Tibial nerve (tissue), 4 donors: Measurements from ENCODE around the gene PRKAG2. TPM values are rescaled to one million over a fixed set of nuclear protein-coding genes. Genes with fewer than 3 reads are reported as not detected.
A peak's percentile ranks its signal among the peaks of the same experiment; 100 is the strongest.
"Not testable (repeated sequence)": the region's sequence is repeated elsewhere in the genome, so short reads cannot be mapped to it uniquely, and the experiment has no call there.

Source experiments
- DNase-seq, 2 donors: peaks; one replicate each; pipeline ENCODE4 v3.0.0-alpha.2; 2019; ENCODE audit warnings: low spot score in 2 of 2
- H3K27ac ChIP-seq, 4 donors: fragments of 200-600 bp; sonication (generic) in 3 of 4; one replicate each; pipeline ENCODE4 v1.5.1; 2017 to 2019; ENCODE audit warnings: mild to moderate bottlenecking in 1 of 4
- H3K27me3 ChIP-seq, 2 donors: fragments of 200-600 bp; sonication (generic) in 1 of 2; one replicate each; pipeline versions ENCODE4 v1.5.1 to v1.6.0; 2017 to 2019
- H3K36me3 ChIP-seq, 3 donors: fragments of 200-600 bp; sonication (generic); one replicate each; pipeline ENCODE4 v1.5.1; 2018 to 2019
- H3K4me1 ChIP-seq, 4 donors: fragments of 200-600 bp; sonication (generic) in 3 of 4; one replicate each; pipeline ENCODE4 v1.5.1; 2017 to 2019
- H3K4me3 ChIP-seq, 4 donors: fragments of 200-600 bp; sonication (generic) in 3 of 4; one replicate each; pipeline ENCODE4 v1.5.1; 2017 to 2019; ENCODE audit warnings: mild to moderate bottlenecking in 1 of 4, moderate library complexity in 1 of 4
- H3K9me3 ChIP-seq, 4 donors: fragments of 200-600 bp; sonication (generic) in 3 of 4; one replicate each; pipeline ENCODE4 v1.5.1; 2017 to 2019
- EP300 ChIP-seq, 2 donors: sonication (generic); formaldehyde crosslinking; IDR thresholded peaks; one replicate each; pipeline ENCODE4 v1.6.1; 2017; ENCODE audit warnings: antibody characterized with exemption in 2 of 2, mild to moderate bottlenecking in 1 of 2
- POLR2A ChIP-seq, 2 donors: fragments of 450-650 bp; IDR thresholded peaks; one replicate each; pipeline ENCODE4 v1.6.1; 2017; ENCODE audit warnings: antibody characterized with exemption in 2 of 2, mild to moderate bottlenecking in 2 of 2, moderate library complexity in 2 of 2
- WGBS, 2 donors: methylation state at CpG; one replicate each; pipeline ENCODE4 v1.1.5; 2018; 5-methylcytosine and 5-hydroxymethylcytosine counted together
- total RNA-seq, 4 donors: library from RNA; depleted of rRNA; stranded (reverse); fragments of >200 nt; gene quantifications; one replicate each; pipeline ENCODE4 v1.1.0, GENCODE V29; 2016
- TF ChIP-seq, protein P1 (sequence below), 5 experiments: fragments of 200-600 bp in 3 of 5; fragments of 450-650 bp in 2 of 5; sonication (generic) in 3 of 5; IDR thresholded peaks; one replicate each; pipeline ENCODE4 v1.5.1; 2016 to 2019; ENCODE audit warnings: antibody characterized with exemption in 5 of 5, mild to moderate bottlenecking in 3 of 5, moderate library complexity in 2 of 5

The PRKAG2 gene
- total RNA-seq, 4 donors from 2014 or later = 24.5 to 82.6 (median 38.3) TPM

DNA sequence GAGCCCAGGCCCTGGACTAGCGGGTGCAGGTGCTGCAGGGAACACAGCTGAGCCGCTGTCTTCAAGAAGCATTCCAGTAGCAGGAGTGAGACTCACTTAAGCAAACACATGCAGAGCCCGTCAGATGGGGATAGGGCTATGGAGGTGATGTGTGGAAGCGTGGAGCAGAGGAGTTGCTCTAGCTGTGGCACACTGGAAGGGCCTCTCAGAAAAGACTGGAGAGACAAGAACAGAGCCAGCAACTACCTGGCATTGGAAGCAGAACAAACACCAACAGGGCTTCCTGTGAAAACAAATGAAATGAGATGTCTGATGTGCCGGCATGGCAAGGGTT lies 41.6 kb upstream of the PRKAG2 start:
- TF ChIP-seq, protein P1, sequence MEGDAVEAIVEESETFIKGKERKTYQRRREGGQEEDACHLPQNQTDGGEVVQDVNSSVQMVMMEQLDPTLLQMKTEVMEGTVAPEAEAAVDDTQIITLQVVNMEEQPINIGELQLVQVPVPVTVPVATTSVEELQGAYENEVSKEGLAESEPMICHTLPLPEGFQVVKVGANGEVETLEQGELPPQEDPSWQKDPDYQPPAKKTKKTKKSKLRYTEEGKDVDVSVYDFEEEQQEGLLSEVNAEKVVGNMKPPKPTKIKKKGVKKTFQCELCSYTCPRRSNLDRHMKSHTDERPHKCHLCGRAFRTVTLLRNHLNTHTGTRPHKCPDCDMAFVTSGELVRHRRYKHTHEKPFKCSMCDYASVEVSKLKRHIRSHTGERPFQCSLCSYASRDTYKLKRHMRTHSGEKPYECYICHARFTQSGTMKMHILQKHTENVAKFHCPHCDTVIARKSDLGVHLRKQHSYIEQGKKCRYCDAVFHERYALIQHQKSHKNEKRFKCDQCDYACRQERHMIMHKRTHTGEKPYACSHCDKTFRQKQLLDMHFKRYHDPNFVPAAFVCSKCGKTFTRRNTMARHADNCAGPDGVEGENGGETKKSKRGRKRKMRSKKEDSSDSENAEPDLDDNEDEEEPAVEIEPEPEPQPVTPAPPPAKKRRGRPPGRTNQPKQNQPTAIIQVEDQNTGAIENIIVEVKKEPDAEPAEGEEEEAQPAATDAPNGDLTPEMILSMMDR (IDR thresholded peaks at IDR 0.05) = no peak
- no peak for TF ChIP-seq EP300 (IDR thresholded peaks at IDR 0.05)
- TF ChIP-seq POLR2A (IDR thresholded peaks at IDR 0.05) = no peak
- Histone ChIP-seq H3K27me3 (no peaks in the 10 kb centered on the region), H3K4me3 (no peak overlapping the region), H3K9me3 (peaks cover 0 to 15% (median 4%) of the 10 kb centered on the region in 4 donors), H3K36me3 (no peaks in the 10 kb centered on the region), H3K27ac (peak overlapping the region in 1 of 4 donors; percentile 46), H3K4me1 (peaks cover 0 to 20% (median 0%) of the 10 kb centered on the region in 4 donors)
- DNase-seq = no peak
- whole genome bisulfite sequencing, 2 donors = 67 to 78% methylated on average over 5 of the region's 5 CpGs

DNA sequence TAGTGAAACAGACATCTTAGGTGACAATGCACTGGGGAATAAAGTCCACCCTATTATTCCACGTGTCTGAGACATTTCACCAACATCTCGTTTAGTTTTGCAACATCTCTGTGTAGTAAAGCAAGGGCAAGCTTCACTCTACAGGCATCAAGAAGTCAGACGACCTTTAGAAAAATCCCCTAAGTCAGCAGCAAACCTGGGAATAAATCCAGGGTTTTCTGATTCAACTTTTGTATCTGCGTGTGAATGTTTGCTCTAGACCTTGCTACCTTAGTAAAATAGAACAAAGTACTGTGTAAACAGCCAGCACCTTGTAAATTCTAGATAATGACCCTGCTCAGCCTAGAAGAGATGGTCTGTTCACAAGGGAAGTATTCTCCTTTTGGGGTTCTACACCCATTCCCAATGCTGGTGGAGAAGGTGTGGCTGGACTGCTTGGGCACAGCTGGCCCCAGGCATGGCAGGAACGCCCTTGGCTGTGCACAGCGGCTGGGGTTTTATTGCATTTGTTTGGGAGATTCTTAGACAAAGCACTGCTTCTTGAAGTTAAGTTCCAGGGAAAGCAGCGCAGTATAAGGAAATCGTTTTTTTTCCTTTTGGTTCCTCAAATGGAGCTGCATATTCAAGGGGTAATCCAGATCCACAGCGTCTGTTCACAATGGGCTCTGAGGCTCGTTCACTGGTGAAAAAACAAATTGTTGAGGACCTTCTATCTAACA lies 41.0 kb upstream of the PRKAG2 start:
- no peaks in the 10 kb centered on the region for H3K36me3 ChIP-seq
- peak overlapping the region in 2 of 4 donors; percentile 46 to 50 for H3K27ac ChIP-seq
- no peaks in the 10 kb centered on the region for H3K27me3 ChIP-seq
- no peak overlapping the region for H3K4me3 ChIP-seq
- H3K9me3 ChIP-seq = peaks cover 0 to 20% (median 4%) of the 10 kb centered on the region in 4 donors
- peak in 1 of 2 donors; percentile 33 for DNase-seq
- WGBS, 2 donors = 32 to 35% methylated on average over 10 of the region's 10 CpGs
- TF ChIP-seq POLR2A (IDR thresholded peaks at IDR 0.05) (no peak), EP300 (IDR thresholded peaks at IDR 0.05) (peak in 1 of 2 donors; percentile 62)
- TF ChIP-seq, protein P1 (IDR thresholded peaks at IDR 0.05) = no peak
- peaks cover 0 to 16% (median 0%) of the 10 kb centered on the region in 4 donors for H3K4me1 ChIP-seq

DNA sequence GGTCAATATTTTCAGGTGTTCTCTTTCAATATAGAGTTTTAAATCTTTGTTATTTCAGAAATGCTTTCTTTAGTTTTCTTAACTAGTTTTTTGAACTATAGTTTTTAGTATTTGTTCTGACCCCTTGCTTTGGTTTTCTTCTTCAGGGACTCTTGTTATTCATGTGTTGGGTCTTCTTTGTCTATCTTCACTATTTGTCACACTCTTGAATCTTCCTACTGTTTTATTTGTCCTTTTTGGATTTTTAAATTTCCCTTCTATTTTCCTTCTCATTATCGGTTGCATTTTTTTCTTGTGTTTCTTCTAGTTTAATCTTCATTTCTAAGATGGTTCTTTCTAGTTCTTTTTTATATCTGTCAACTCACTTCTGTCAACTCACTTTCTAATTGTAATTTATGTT lies 37.1 kb upstream of the PRKAG2 start:
- TF ChIP-seq, protein P1 (IDR thresholded peaks at IDR 0.05) = no peak
- TF ChIP-seq EP300 (IDR thresholded peaks at IDR 0.05) (no peak), POLR2A (IDR thresholded peaks at IDR 0.05) (no peak)
- DNase-seq = no peak
- no peak overlapping the region for H3K27ac ChIP-seq
- peaks cover 0 to 16% (median 0%) of the 10 kb centered on the region in 4 donors for H3K4me1 ChIP-seq
- WGBS, 2 donors = 100% methylated on average over 1 of the region's 1 CpG
- no peak overlapping the region for H3K4me3 ChIP-seq
- H3K36me3 ChIP-seq = no peaks in the 10 kb centered on the region
- H3K27me3 ChIP-seq = no peaks in the 10 kb centered on the region
- H3K9me3 ChIP-seq = peaks cover 0 to 21% (median 4%) of the 10 kb centered on the region in 4 donors

DNA sequence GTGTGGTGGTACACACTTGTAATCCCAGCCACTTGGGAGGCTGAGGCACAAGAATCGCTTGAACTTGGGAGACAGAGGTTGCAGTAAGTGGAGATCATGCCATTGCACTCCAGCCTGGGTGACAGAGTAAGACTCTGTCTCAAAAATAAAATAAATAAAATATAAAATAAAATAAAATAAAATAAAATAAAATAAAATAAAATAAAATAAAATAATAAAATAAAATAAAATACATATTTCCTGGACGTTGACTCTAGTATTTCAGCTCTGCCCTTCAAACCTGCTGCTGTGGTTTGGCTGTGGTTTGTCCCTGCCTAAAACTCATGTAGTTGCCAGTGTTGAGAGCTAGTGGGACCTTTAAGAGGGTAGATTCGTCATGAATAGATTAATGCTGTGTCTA lies 33.7 kb upstream of the PRKAG2 start:
- WGBS, 2 donors = 83 to 84% methylated on average over 3 of the region's 3 CpGs
- H3K9me3 ChIP-seq = peaks cover 0 to 27% (median 4%) of the 10 kb centered on the region in 4 donors
- H3K27me3 ChIP-seq, H3K36me3 ChIP-seq, DNase-seq, H3K4me3 ChIP-seq, H3K4me1 ChIP-seq, H3K27ac ChIP-seq: not testable (repeated sequence)

DNA sequence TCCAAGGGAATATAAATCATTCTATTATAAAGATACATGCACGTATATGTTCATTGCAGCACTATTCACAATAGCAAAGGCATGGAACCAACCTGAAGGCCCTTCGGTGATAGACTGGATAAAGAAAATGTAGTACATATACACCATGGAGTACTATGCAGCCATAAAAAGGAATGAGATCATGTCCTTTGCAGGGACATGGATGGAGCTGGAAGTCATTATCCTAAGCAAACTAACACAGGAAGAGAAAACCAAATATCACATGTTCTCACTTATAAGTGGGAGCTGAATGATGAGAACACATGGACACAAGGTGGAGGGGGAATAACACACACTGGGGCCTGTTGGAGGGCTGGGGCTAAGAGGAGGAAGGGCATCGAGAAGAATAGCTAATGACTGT lies 30.2 kb upstream of the PRKAG2 start:
- WGBS, 2 donors = 72 to 75% methylated on average over 3 of the region's 3 CpGs
- not testable (repeated sequence) for H3K9me3 ChIP-seq, DNase-seq, H3K4me3 ChIP-seq, H3K4me1 ChIP-seq, H3K36me3 ChIP-seq, H3K27ac ChIP-seq, H3K27me3 ChIP-seq

DNA sequence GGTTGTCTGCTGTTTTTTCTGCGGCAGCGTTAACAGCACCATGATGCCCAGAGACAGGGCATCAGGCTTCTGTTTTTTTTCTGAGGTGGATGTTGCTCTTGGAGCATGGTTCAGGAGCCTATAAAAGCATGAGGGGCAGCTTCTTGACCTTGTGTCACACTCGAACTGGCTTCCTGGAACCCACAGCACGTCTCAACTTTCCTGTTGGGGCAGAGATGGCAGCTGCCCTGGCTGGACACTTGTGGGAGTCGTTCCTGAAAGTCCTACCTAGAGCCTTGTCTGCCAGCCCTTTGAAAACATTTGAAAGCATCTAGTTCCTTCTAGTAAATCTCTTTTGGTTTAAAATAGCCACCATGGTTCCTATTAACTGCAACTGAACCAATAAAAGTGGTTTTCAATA lies 28.9 kb upstream of the PRKAG2 start:
- 53 to 62% methylated on average over 5 of the region's 5 CpGs for WGBS, 2 donors
- DNase-seq = no peak
- Histone ChIP-seq H3K4me3 (no peak overlapping the region), H3K27me3 (no peaks in the 10 kb centered on the region), H3K36me3 (no peaks in the 10 kb centered on the region), H3K27ac (no peak overlapping the region), H3K4me1 (peaks cover 0 to 4% (median 0%) of the 10 kb centered on the region in 4 donors), H3K9me3 (peaks cover 0 to 9% (median 0%) of the 10 kb centered on the region in 4 donors)
- TF ChIP-seq, protein P1 (IDR thresholded peaks at IDR 0.05) = no peak
- TF ChIP-seq EP300 (IDR thresholded peaks at IDR 0.05) (no peak), POLR2A (IDR thresholded peaks at IDR 0.05) (no peak)
